Loucy (cell line): ENCODE measurements around the gene SLC7A9.

Experiments used
- H2AFZ ChIP-seq: fragments of 200-600 bp; sonication (generic); 2 replicates; pipeline ENCODE4 v1.6.0; 2016; ENCODE audit warnings: antibody characterized with exemption, mild to moderate bottlenecking, low read length, moderate library complexity
- H3F3A ChIP-seq: fragments of 200-600 bp; 2 replicates; pipeline ENCODE4 v1.6.0; 2016; ENCODE audit warnings: antibody characterized with exemption, low read depth, mild to moderate bottlenecking
- H3K27me3 ChIP-seq: fragments of 200-600 bp; sonication (generic); 2 replicates; pipeline ENCODE4 v1.6.1; 2014; ENCODE audit warnings: low read length, mild to moderate bottlenecking; ENCODE audit not compliant: insufficient read depth, poor library complexity, severe bottlenecking
- H3K36me3 ChIP-seq: fragments of 200-600 bp; sonication (generic); 2 replicates; pipeline ENCODE4 v1.6.1; 2016; ENCODE audit warnings: low read length; ENCODE audit not compliant: insufficient read depth
- H3K4me1 ChIP-seq: fragments of 200-600 bp; sonication (generic); 2 replicates; pipeline ENCODE4 v1.5.1; 2014; ENCODE audit warnings: low read length, mild to moderate bottlenecking; ENCODE audit not compliant: insufficient read depth, poor library complexity, severe bottlenecking
- H3K4me2 ChIP-seq: fragments of 200-600 bp; sonication (generic); 2 replicates; pipeline ENCODE4 v1.6.0; 2014; ENCODE audit warnings: antibody characterized with exemption, low read length, low read depth, mild to moderate bottlenecking; ENCODE audit not compliant: poor library complexity, severe bottlenecking
- H3K4me3 ChIP-seq: fragments of 200-600 bp; sonication (generic); 2 replicates; pipeline ENCODE4 v1.5.1; 2014; ENCODE audit warnings: low read length, mild to moderate bottlenecking, mixed read lengths; ENCODE audit not compliant: poor library complexity, severe bottlenecking
- H3K79me2 ChIP-seq: fragments of 200-600 bp; sonication (generic); 2 replicates; pipeline ENCODE4 v1.6.1; 2014; ENCODE audit warnings: low read length; ENCODE audit not compliant: insufficient read depth
- H3K9ac ChIP-seq: fragments of 200-600 bp; sonication (generic); 2 replicates; pipeline ENCODE4 v1.6.0; 2014; ENCODE audit warnings: mild to moderate bottlenecking, low read depth, low read length, moderate library complexity; ENCODE audit not compliant: poor library complexity, severe bottlenecking
- H3K9me2 ChIP-seq: fragments of 200-600 bp; sonication (generic); replicated peaks from 2 replicates; pipeline ENCODE4 v1.6.1; 2016; ENCODE audit warnings: low read depth, low read length, mixed read lengths
- H3K9me3 ChIP-seq: fragments of 200-600 bp; sonication (generic); 2 replicates; pipeline ENCODE4 v1.6.1; 2014; ENCODE audit warnings: mild to moderate bottlenecking, antibody characterized with exemption, low read length, low read depth; ENCODE audit not compliant: insufficient read depth
- H4K20me1 ChIP-seq: fragments of 200-600 bp; sonication (generic); 2 replicates; pipeline ENCODE4 v1.6.0; 2014; ENCODE audit warnings: antibody characterized with exemption, low read length, mild to moderate bottlenecking; ENCODE audit not compliant: insufficient read depth, poor library complexity, severe bottlenecking
- EZH2phosphoT487 ChIP-seq: fragments of 200-600 bp; IDR thresholded peaks from 2 replicates; pipeline ENCODE4 v1.6.1; 2018; ENCODE audit warnings: antibody characterized with exemption, mild to moderate bottlenecking, moderate library complexity, borderline replicate concordance
- TF ChIP-seq, protein P1 (sequence below): fragments of 200-600 bp; sonication (generic); conservative IDR thresholded peaks from 2 replicates; pipeline ENCODE4 v1.5.1; 2014; ENCODE audit warnings: mild to moderate bottlenecking, antibody characterized with exemption, low read length

SLC7A9 gene

DNA sequence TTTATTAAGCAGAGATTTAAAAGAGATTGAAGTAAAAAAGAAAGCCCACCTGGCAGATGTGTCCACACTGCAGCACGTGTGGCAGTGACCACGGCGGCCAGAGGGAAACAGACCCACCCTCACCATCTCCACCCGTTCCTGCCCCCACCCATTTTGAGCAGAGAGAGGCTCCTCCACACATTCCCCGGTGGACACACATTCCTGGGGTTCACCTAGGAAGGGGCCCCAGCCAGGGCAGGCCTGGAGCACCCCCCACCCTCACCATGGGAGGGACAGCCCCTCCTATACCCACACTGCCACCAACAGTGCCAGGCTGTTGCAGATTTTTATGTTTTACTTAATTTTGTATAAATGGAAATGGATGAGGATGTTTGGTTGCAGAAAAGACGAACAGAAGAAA lies 54.9 kb downstream of the SLC7A9 start:
- Histone ChIP-seq H3K36me3 (no peaks in the 10 kb centered on the region), H3K9me3 (no peaks in the 10 kb centered on the region)

DNA sequence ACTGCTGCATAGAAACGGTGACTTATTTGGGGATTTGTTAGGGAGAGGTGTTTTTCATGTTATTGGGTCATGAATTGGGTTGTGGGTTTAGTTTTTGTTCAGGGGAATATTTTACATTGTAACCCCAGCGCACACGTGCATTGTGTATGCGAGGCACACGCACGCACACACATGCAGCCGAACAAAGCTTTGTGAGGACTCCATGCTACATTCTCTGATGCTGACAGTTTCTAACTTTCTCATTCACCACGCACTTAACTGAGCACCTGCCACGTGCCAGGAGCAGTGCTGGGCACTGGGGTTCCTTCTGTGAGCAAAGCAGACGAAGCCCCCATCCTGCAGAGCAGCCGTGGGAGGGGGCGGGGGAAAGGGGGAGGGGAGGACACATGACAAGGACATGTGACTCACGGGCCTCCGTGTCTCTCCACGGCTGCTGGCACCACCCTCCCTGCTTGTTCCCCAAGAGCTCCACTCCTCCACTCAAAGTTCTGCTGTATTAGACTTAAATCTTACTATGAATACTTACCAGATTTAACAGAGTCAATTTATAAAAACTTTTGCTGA lies 55.6 kb downstream of the SLC7A9 start:
- Histone ChIP-seq H3K27me3 (no peaks in the 10 kb centered on the region), H3K4me3 (no peak overlapping the region), H4K20me1 (no peaks in the 10 kb centered on the region), H3F3A (no peaks in the 10 kb centered on the region), H3K4me2 (no peak overlapping the region), H3K4me1 (no peaks in the 10 kb centered on the region), H3K9ac (no peak overlapping the region), H3K79me2 (no peaks in the 10 kb centered on the region), H2AFZ (peak overlapping the region; percentile 45; the same call in 1 of the 2 replicates), H3K9me2 (no peaks in the 10 kb centered on the region), H3K36me3 (no peaks in the 10 kb centered on the region), H3K9me3 (no peaks in the 10 kb centered on the region)
- no peak for TF ChIP-seq EZH2phosphoT487
- TF ChIP-seq, protein P1, sequence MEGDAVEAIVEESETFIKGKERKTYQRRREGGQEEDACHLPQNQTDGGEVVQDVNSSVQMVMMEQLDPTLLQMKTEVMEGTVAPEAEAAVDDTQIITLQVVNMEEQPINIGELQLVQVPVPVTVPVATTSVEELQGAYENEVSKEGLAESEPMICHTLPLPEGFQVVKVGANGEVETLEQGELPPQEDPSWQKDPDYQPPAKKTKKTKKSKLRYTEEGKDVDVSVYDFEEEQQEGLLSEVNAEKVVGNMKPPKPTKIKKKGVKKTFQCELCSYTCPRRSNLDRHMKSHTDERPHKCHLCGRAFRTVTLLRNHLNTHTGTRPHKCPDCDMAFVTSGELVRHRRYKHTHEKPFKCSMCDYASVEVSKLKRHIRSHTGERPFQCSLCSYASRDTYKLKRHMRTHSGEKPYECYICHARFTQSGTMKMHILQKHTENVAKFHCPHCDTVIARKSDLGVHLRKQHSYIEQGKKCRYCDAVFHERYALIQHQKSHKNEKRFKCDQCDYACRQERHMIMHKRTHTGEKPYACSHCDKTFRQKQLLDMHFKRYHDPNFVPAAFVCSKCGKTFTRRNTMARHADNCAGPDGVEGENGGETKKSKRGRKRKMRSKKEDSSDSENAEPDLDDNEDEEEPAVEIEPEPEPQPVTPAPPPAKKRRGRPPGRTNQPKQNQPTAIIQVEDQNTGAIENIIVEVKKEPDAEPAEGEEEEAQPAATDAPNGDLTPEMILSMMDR = no peak

More for the DNA sequence above, 54.9 kb downstream of the SLC7A9 start:
- Histone ChIP-seq H3F3A (no peaks in the 10 kb centered on the region), H3K4me1 (peaks cover under 1% of the 10 kb centered on the region), H2AFZ (no peak overlapping the region; the same call in 1 of the 2 replicates), H3K27me3 (no peaks in the 10 kb centered on the region), H3K9ac (no peak overlapping the region), H3K4me2 (no peak overlapping the region), H4K20me1 (no peaks in the 10 kb centered on the region), H3K9me2 (no peaks in the 10 kb centered on the region), H3K4me3 (no peak overlapping the region), H3K79me2 (no peaks in the 10 kb centered on the region)
- TF ChIP-seq, protein P1 = no peak
- no peak for TF ChIP-seq EZH2phosphoT487

DNA sequence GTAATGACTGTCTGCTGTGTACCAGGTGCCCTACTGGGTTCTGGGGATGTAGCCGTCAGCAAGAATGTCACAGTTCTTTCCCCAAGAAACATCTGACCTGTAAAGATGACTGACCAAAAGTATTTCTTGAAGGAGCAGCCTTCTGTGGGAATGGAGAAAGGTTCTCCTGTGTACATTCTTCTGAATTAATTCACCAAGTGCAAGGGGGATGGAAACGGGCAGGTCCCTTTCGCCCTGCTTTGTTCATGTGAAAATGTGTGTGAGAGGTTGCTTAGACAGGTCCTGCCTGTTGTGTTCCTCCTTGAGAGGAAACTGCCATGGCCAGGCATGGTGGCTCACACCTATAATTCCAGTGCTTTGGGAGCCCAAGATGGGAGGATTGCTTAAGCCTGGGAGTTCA lies 57.0 kb downstream of the SLC7A9 start:
- Histone ChIP-seq H3K27me3 (no peaks in the 10 kb centered on the region), H3K9me3 (no peaks in the 10 kb centered on the region), H2AFZ (no peak overlapping the region), H3K79me2 (no peaks in the 10 kb centered on the region), H3K36me3 (no peaks in the 10 kb centered on the region), H3K4me3 (no peak overlapping the region), H3K4me2 (no peak overlapping the region), H3K9me2 (no peaks in the 10 kb centered on the region), H3K9ac (no peak overlapping the region), H3F3A (no peaks in the 10 kb centered on the region), H4K20me1 (no peaks in the 10 kb centered on the region), H3K4me1 (no peaks in the 10 kb centered on the region)
- TF ChIP-seq EZH2phosphoT487 = no peak
- TF ChIP-seq, protein P1 = no peak
